GM19023 (cell line): Measurements from ENCODE around the gene CTTNBP2NL.

Source experiments
- ATAC-seq: cut with Tn5 transposase; IDR thresholded peaks from one replicate; pipeline ENCODE4 v1.9.1; 2021; ENCODE audit warnings: mild to moderate bottlenecking, moderate library complexity; ENCODE audit not compliant: unreplicated experiment

Gene CTTNBP2NL

GRCh38 chr1:112505878-112506277 is 109.9 kb downstream of the CTTNBP2NL start:
- no peak for ATAC-seq

DNA sequence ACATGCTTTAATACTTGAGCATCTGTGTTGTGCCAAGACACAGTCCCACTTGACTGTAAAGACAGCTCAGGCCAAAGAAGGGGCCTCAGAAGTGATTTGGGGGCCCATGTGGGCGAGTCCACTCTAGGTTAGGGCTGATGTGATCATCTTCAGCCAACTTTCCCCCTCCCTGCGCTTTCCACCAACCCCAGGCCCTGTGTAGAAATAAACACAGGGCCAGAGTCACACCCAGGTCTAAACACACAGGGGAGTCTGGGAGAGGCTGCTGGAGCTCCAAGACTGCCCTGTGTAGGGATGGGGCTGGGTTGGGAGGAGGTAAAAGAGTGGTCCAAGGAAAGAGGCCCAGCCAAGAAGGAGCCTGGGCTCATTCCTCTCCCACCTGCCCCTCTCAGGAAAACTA is 110.3 kb downstream of the CTTNBP2NL start:
- no peak for ATAC-seq

GRCh38 chr1:112506731-112507130 is 110.7 kb downstream of the CTTNBP2NL start:
- no peak for ATAC-seq

DNA sequence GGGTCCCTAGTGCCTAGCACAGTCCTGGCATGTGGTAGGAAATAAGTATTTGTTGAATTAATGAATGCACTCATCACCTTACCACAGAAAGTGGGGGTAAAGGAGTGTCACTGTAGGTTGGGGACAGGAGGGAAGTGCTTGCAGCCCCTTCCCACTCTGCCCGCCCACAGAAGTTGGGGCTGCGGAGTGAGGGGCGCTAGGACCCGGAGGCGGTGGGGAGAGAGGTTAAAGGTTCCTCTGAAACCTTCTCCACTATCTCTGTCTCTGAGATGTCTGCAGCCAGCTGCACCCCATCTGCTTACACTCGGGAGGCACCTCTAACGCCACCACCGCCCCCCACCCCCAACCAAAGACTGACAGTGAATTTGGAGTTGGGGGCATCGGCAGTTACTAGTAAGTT is 111.3 kb downstream of the CTTNBP2NL start:
- ATAC-seq: no peak

- ATAC-seq: no peak
These were observed 111.9 kb downstream of the CTTNBP2NL start for GRCh38 chr1:112507921-112508277.

GRCh38 chr1:112508278-112509004 is 112.4 kb downstream of the CTTNBP2NL start, which contains the start of gene WNT2B:
Gene WNT2B, plus strand, starts transcription at chr1:112508965. Its CDS starts 298 bp downstream, at chr1:112509263.
- peak; percentile 43 for ATAC-seq

GRCh38 chr1:112509005-112509659 is 113.1 kb downstream of the CTTNBP2NL start:
- peak; percentile 29 for ATAC-seq

DNA sequence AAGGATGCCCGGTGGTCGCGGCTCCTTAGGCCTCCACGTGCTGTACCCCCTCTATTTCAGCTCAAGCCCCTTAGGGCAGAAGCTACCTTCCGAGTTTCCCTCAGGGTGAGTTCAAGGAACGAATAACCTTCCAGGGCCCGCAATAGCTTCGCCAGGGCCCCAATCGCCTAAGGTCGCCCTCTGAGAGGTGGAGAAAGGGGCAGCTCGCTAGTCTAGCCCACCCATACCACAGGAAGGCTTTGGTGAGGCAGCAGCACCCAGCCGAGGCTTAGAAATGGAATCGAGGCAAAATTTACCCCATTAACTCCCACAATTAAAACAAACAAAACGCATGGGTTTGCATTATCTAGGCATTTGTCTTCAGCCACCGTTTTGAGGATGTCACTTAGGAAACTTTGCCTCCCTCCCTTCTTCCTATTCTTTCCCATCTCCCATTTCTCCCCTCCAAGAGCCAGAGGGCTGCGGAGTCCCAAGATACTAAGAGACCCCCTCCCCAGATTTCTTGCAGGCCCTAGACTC is 113.7 kb downstream of the CTTNBP2NL start:
- ATAC-seq: no peak

DNA sequence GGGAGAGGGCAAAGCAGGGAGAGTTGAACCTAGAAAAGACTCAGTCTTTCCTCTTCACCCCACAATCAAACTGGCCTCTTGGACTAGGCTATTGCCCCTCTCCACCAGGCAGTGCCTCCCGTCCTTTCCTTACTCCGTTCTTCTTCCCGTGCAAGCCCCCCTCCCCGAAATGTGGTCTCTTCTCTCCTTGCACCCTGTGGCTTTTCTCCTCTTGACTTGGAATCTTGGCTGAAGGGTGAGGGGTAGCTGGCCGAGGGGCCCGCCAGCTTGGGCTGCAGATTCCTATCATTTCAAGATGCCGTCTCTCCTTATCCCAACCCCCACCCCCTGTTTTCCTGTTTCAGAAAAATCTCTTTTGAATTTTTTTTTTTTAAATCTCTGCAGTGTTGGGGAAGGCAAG is 114.3 kb downstream of the CTTNBP2NL start:
- no peak for ATAC-seq
